Neuronal stem cell (in vitro differentiated cells): ENCODE results near the gene AP1B1.

Experiments
- DNase-seq: peaks from one replicate; pipeline ENCODE4 v3.0.0-alpha.2; 2013; ENCODE audit warnings: low spot score
- H2AFZ ChIP-seq: one replicate; pipeline ENCODE4 v1.6.1; 2013; ENCODE audit warnings: mild to moderate bottlenecking, low read length, inconsistent platforms
- H2AK5ac ChIP-seq: 2 replicates; pipeline ENCODE4 v1.6.1; 2013; ENCODE audit warnings: low read depth, mild to moderate bottlenecking, inconsistent platforms, low read length, moderate library complexity, mixed read lengths
- H2BK120ac ChIP-seq: 2 replicates; pipeline ENCODE4 v1.6.1; 2013; ENCODE audit warnings: low read depth, mild to moderate bottlenecking, inconsistent platforms, low read length, moderate library complexity, mixed read lengths
- H2BK12ac ChIP-seq: one replicate; pipeline ENCODE4 v1.6.1; 2013; ENCODE audit warnings: low read length, inconsistent platforms
- H2BK15ac ChIP-seq: 2 replicates; pipeline ENCODE4 v1.6.1; 2013; ENCODE audit warnings: mild to moderate bottlenecking, low read length, inconsistent platforms, mixed read lengths
- H2BK5ac ChIP-seq: one replicate; pipeline ENCODE4 v1.6.1; 2013; ENCODE audit warnings: inconsistent platforms, mild to moderate bottlenecking, low read length, moderate library complexity
- H3K14ac ChIP-seq: one replicate; pipeline ENCODE4 v1.6.1; 2013; ENCODE audit warnings: low read length, inconsistent platforms
- H3K18ac ChIP-seq: 2 replicates; pipeline ENCODE4 v1.6.1; 2013; ENCODE audit warnings: low read length, inconsistent platforms
- H3K23ac ChIP-seq: 2 replicates; pipeline ENCODE4 v1.6.1; 2013; ENCODE audit warnings: low read depth, mild to moderate bottlenecking, mixed read lengths, low read length, inconsistent platforms; ENCODE audit not compliant: poor library complexity
- H3K27ac ChIP-seq: replicated peaks from 3 replicates; pipeline ENCODE4 v1.5.1; 2013; ENCODE audit warnings: low read length, inconsistent platforms
- H3K27me3 ChIP-seq, 3 experiments: 2 replicates each; pipeline ENCODE4 v1.6.1; 2013; ENCODE audit warnings: low read length in 3 of 3, mild to moderate bottlenecking in 2 of 3, inconsistent platforms in 1 of 3, low read depth in 1 of 3, mixed read lengths in 1 of 3, moderate library complexity in 1 of 3; ENCODE audit not compliant: control insufficient read depth in 3 of 3, insufficient read depth in 3 of 3
- H3K36me3 ChIP-seq, 2 donors: replicated peaks in 1 of 2; 2 replicates each; pipeline ENCODE4 v1.6.1; 2013; ENCODE audit warnings: low read length in 2 of 2; ENCODE audit not compliant: control insufficient read depth in 2 of 2, insufficient read depth in 2 of 2
- H3K4ac ChIP-seq: 2 replicates; pipeline ENCODE4 v1.6.1; 2013; ENCODE audit warnings: inconsistent platforms, mild to moderate bottlenecking, low read length, moderate library complexity
- H3K4me1 ChIP-seq, 2 donors: 1 replicate in 1 of 2; 2 replicates in 1 of 2; pipeline ENCODE4 v1.6.1; 2013; ENCODE audit warnings: low read length in 2 of 2, low read depth in 1 of 2; ENCODE audit not compliant: control insufficient read depth in 2 of 2, insufficient read depth in 1 of 2
- H3K4me2 ChIP-seq: one replicate; pipeline ENCODE4 v1.6.1; 2013; ENCODE audit warnings: mild to moderate bottlenecking, low read length, inconsistent platforms; ENCODE audit not compliant: insufficient read depth, poor library complexity, severe bottlenecking
- H3K4me3 ChIP-seq, 2 donors: 2 replicates each; pipeline ENCODE4 v1.5.1; 2013; ENCODE audit warnings: low read length in 2 of 2, mild to moderate bottlenecking in 2 of 2, inconsistent platforms in 1 of 2, moderate library complexity in 1 of 2
- H3K79me1 ChIP-seq: one replicate; pipeline ENCODE4 v1.6.1; 2013; ENCODE audit warnings: low read depth, mild to moderate bottlenecking, inconsistent platforms, low read length, moderate library complexity
- H3K9ac ChIP-seq: one replicate; pipeline ENCODE4 v1.6.1; 2013; ENCODE audit warnings: mild to moderate bottlenecking, low read depth, low read length, inconsistent platforms; ENCODE audit not compliant: poor library complexity
- H3K9me3 ChIP-seq, 2 donors: replicated peaks in 1 of 2; 2 replicates each; pipeline versions ENCODE3 to v1.6.1; 2013; ENCODE audit warnings: low read length in 2 of 2, mild to moderate bottlenecking in 2 of 2, inconsistent platforms in 1 of 2, low read depth in 1 of 2, mixed read lengths in 1 of 2, moderate library complexity in 1 of 2; ENCODE audit not compliant: control insufficient read depth in 2 of 2, insufficient read depth in 1 of 2
- H4K8ac ChIP-seq: one replicate; pipeline ENCODE4 v1.6.1; 2013; ENCODE audit warnings: low read depth, mild to moderate bottlenecking, inconsistent platforms, low read length, moderate library complexity
- H4K91ac ChIP-seq: one replicate; pipeline ENCODE4 v1.6.1; 2013; ENCODE audit warnings: low read length, low read depth, mild to moderate bottlenecking, inconsistent platforms; ENCODE audit not compliant: poor library complexity
- WGBS, 2 donors: extraction: QIAGEN DNeasy Blood & Tissue Kit; methylation state at CpG; one replicate each; pipeline ENCODE4 v1.1.7; 2013; ENCODE audit warnings: missing lambda C conversion rate in 2 of 2, mixed read lengths in 1 of 2; ENCODE audit not compliant: insufficient read length in 2 of 2, insufficient replicate concordance in 1 of 2; ENCODE audit errors: extremely low coverage in 2 of 2; 5-methylcytosine and 5-hydroxymethylcytosine counted together

The AP1B1 gene

GRCh38 chr22:29383740-29384139, 4.6 kb downstream of the AP1B1 start:
- H3K36me3 ChIP-seq = peaks cover 2 to 32% of the 10 kb centered on the region in 2 donors
- H3K4me3 ChIP-seq = no peak overlapping the region
- no peak overlapping the region for H2BK12ac ChIP-seq
- H3K14ac ChIP-seq = no peak overlapping the region
- no peaks in the 10 kb centered on the region for H3K27me3 ChIP-seq
- H3K79me1 ChIP-seq = peaks cover 4% of the 10 kb centered on the region
- H2BK120ac ChIP-seq = no peak overlapping the region
- H4K91ac ChIP-seq = no peak overlapping the region
- WGBS, 2 donors = no CpG with 5 or more reads among the region's 1 CpG
- H3K9ac ChIP-seq = no peak overlapping the region
- H2BK5ac ChIP-seq = no peak overlapping the region
- H3K4me1 ChIP-seq = peaks cover 4 to 5% of the 10 kb centered on the region in 2 donors
- no peak for DNase-seq
- H3K18ac ChIP-seq = no peak overlapping the region
- no peak overlapping the region for H2AFZ ChIP-seq
- no peak overlapping the region for H3K4ac ChIP-seq
- no peak overlapping the region for H2BK15ac ChIP-seq
- no peak overlapping the region for H3K27ac ChIP-seq
- no peak overlapping the region for H3K23ac ChIP-seq
- no peak overlapping the region for H3K4me2 ChIP-seq
- H2AK5ac ChIP-seq = no peak overlapping the region
- no peaks in the 10 kb centered on the region for H3K9me3 ChIP-seq
- H4K8ac ChIP-seq = no peak overlapping the region

GRCh38 chr22:29382580-29383302, 5.6 kb downstream of the AP1B1 start:
- no peak overlapping the region for H3K18ac ChIP-seq
- H3K79me1 ChIP-seq = peaks cover 4% of the 10 kb centered on the region
- H3K14ac ChIP-seq = no peak overlapping the region
- no peak overlapping the region for H3K9ac ChIP-seq
- no peak for DNase-seq
- no peak overlapping the region for H2BK12ac ChIP-seq
- no peak overlapping the region for H2AFZ ChIP-seq
- WGBS, 2 donors = no CpG with 5 or more reads among the region's 6 CpGs
- H2BK120ac ChIP-seq = no peak overlapping the region
- H4K8ac ChIP-seq = no peak overlapping the region
- H3K4me3 ChIP-seq = no peak overlapping the region
- no peak overlapping the region for H4K91ac ChIP-seq
- no peak overlapping the region for H2AK5ac ChIP-seq
- no peaks in the 10 kb centered on the region for H3K9me3 ChIP-seq
- H3K23ac ChIP-seq = no peak overlapping the region
- H2BK5ac ChIP-seq = no peak overlapping the region
- no peaks in the 10 kb centered on the region for H3K27me3 ChIP-seq
- no peak overlapping the region for H2BK15ac ChIP-seq
- H3K4me1 ChIP-seq = peaks cover 3 to 4% of the 10 kb centered on the region in 2 donors
- H3K4me2 ChIP-seq = no peak overlapping the region
- no peak overlapping the region for H3K27ac ChIP-seq
- peaks cover 2 to 34% of the 10 kb centered on the region in 2 donors for H3K36me3 ChIP-seq
- no peak overlapping the region for H3K4ac ChIP-seq

DNA sequence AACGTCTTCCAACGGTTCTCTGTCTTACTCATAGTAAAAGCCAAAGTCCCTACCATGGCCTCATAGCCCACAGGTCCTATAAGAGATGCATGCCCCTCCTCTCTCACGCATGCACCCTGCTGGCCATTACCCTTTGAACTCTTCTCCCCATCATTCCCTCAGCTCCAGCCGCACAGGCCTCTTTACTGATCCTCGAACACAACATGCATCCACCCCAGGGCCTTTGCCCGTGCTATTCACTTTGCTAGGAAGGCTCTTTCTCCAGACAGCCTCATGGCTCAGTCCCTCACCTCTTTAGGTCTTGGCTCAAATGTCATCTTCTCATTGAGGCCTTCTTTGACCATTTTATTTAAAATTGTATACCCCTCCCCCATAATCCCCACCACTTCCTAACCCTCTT, 7.5 kb downstream of the AP1B1 start:
- no CpG with 5 or more reads among the region's 6 CpGs for WGBS, 2 donors
- no peak overlapping the region for H4K91ac ChIP-seq
- no peak overlapping the region for H3K4me3 ChIP-seq
- H2AK5ac ChIP-seq = no peak overlapping the region
- no peak overlapping the region for H2AFZ ChIP-seq
- no peak overlapping the region for H3K14ac ChIP-seq
- no peak overlapping the region for H3K9ac ChIP-seq
- no peaks in the 10 kb centered on the region for H3K9me3 ChIP-seq
- H3K23ac ChIP-seq = no peak overlapping the region
- no peaks in the 10 kb centered on the region for H3K27me3 ChIP-seq
- no peak overlapping the region for H3K4me2 ChIP-seq
- peaks cover 2 to 43% of the 10 kb centered on the region in 2 donors for H3K36me3 ChIP-seq
- H3K79me1 ChIP-seq = peaks cover 4% of the 10 kb centered on the region
- H2BK5ac ChIP-seq = no peak overlapping the region
- H3K4me1 ChIP-seq = no peaks in the 10 kb centered on the region
- no peak overlapping the region for H2BK120ac ChIP-seq
- H3K4ac ChIP-seq = no peak overlapping the region
- DNase-seq = no peak
- H3K18ac ChIP-seq = no peak overlapping the region
- no peak overlapping the region for H3K27ac ChIP-seq
- no peak overlapping the region for H2BK12ac ChIP-seq
- H4K8ac ChIP-seq = no peak overlapping the region
- no peak overlapping the region for H2BK15ac ChIP-seq

- H3K36me3 ChIP-seq = peaks cover 2 to 43% of the 10 kb centered on the region in 2 donors
- H2AK5ac ChIP-seq = no peak overlapping the region
- no peak overlapping the region for H3K14ac ChIP-seq
- no peak overlapping the region for H3K9ac ChIP-seq
- no peaks in the 10 kb centered on the region for H3K27me3 ChIP-seq
- H3K4me1 ChIP-seq = no peaks in the 10 kb centered on the region
- no peak overlapping the region for H2BK12ac ChIP-seq
- no peak overlapping the region for H4K91ac ChIP-seq
- H2BK15ac ChIP-seq = no peak overlapping the region
- H3K4me3 ChIP-seq = no peak overlapping the region
- no peak for DNase-seq
- no peak overlapping the region for H3K4me2 ChIP-seq
- H3K23ac ChIP-seq = no peak overlapping the region
- no peaks in the 10 kb centered on the region for H3K9me3 ChIP-seq
- H3K18ac ChIP-seq = no peak overlapping the region
- no peak overlapping the region for H2AFZ ChIP-seq
- no peak overlapping the region for H4K8ac ChIP-seq
- H3K79me1 ChIP-seq = peaks cover 4% of the 10 kb centered on the region
- no peak overlapping the region for H3K4ac ChIP-seq
- H2BK120ac ChIP-seq = no peak overlapping the region
- H3K27ac ChIP-seq = no peak overlapping the region
- no CpG with 5 or more reads among the region's 6 CpGs for WGBS, 2 donors
- H2BK5ac ChIP-seq = no peak overlapping the region
Observed at GRCh38 chr22:29380032-29380781, 8.2 kb downstream of the AP1B1 start.
